GM19395 (cell line): ENCODE data around the gene GIPR.
"Not testable (repeated sequence)": the region's sequence is repeated elsewhere in the genome, so short reads cannot be mapped to it uniquely, and the experiment has no call there.

Source experiments
- ATAC-seq: cut with Tn5 transposase; IDR thresholded peaks from one replicate; pipeline ENCODE4 v1.9.1; 2021; ENCODE audit warnings: mild to moderate bottlenecking, moderate library complexity; ENCODE audit not compliant: unreplicated experiment

The GIPR gene

GRCh38 chr19:45728683-45729082, 60.7 kb downstream of the GIPR start:
- ATAC-seq, result not testable (repeated sequence)

GRCh38 chr19:45729800-45730290, 61.8 kb downstream of the GIPR start:
- no peak for ATAC-seq

GRCh38 chr19:45730368-45731288, 62.6 kb downstream of the GIPR start, which contains the start of gene FBXO46:
TSS of gene FBXO46 (minus strand) at chr19:45730896. CDS start at chr19:45713495, 17,401 bp downstream.
- ATAC-seq, result peak; percentile 82
